Measurements from ENCODE around the gene LYG2. TPM values are rescaled to one million over a fixed set of nuclear protein-coding genes. Genes with fewer than 3 reads are reported as not detected.
A peak's percentile ranks its signal among the peaks of the same experiment; 100 is the strongest.
"Not testable (repeated sequence)": the region's sequence is repeated elsewhere in the genome, so short reads cannot be mapped to it uniquely, and the experiment has no call there.

Gene LYG2
- polyA plus RNA-seq, 1 donor (not counting 4 experiments of a cell fraction or from before 2014, with no cell fraction given) = 0.14 TPM

DNA sequence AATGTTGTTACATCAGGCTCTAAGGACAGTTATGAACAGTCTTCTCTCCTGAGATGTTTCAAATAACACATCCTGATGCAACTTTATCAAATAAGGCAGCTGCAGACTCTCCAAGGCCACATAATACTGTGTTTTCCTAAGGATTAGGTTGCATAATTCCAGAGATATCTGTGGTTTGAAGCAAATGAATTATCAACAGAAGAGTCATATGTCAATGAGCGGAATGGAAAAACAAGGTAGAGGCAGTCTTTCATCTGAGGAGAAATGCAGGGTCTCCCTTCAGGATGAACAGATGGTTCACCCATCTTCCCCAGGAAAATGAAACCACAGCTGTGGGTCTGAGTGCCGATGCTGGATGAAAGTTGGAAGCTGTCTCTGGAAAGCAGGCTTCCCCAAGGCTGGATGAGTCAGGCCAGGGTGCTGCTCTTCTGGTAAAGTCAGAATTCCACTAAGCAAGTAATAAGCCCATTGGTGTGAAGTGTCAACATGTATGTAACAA is 23.4 kb upstream of the LYG2 start:
- no peaks in the 10 kb centered on the region for H3K36me3 ChIP-seq (ENCODE audit: control insufficient read depth in 2 of 2, extremely low read depth in 1 of 2, insufficient read depth in 2 of 2, low read length in 2 of 2)
- H3K27ac ChIP-seq (ENCODE audit: control insufficient read depth, insufficient read depth, low read length) = no peak overlapping the region
- no peaks in the 10 kb centered on the region for H4K20me1 ChIP-seq (ENCODE audit: control insufficient read depth, extremely low read depth, insufficient read depth, low read length)
- H3K4me2 ChIP-seq (ENCODE audit: control insufficient read depth, extremely low read depth, insufficient read depth, low read depth, low read length) = peak overlapping the region; percentile 14
- peaks cover 8% of the 10 kb centered on the region for H3K4me1 ChIP-seq (ENCODE audit: control insufficient read depth, extremely low read depth, insufficient read depth, low read length)
- H2AFZ ChIP-seq (ENCODE audit: control insufficient read depth, low read length) = no peak overlapping the region
- DNase-seq (ENCODE audit: low read depth, low spot score) = no peak
- H3K9me3 ChIP-seq (ENCODE audit: control insufficient read depth, low read depth, low read length) = no peaks in the 10 kb centered on the region
- H3K9ac ChIP-seq (ENCODE audit: control insufficient read depth, extremely low read depth, insufficient read depth, low read length) = no peak overlapping the region
- TF ChIP-seq EZH2 (IDR thresholded peaks at IDR 0.05; ENCODE audit: low read length) = no peak
- TF ChIP-seq, protein P1, sequence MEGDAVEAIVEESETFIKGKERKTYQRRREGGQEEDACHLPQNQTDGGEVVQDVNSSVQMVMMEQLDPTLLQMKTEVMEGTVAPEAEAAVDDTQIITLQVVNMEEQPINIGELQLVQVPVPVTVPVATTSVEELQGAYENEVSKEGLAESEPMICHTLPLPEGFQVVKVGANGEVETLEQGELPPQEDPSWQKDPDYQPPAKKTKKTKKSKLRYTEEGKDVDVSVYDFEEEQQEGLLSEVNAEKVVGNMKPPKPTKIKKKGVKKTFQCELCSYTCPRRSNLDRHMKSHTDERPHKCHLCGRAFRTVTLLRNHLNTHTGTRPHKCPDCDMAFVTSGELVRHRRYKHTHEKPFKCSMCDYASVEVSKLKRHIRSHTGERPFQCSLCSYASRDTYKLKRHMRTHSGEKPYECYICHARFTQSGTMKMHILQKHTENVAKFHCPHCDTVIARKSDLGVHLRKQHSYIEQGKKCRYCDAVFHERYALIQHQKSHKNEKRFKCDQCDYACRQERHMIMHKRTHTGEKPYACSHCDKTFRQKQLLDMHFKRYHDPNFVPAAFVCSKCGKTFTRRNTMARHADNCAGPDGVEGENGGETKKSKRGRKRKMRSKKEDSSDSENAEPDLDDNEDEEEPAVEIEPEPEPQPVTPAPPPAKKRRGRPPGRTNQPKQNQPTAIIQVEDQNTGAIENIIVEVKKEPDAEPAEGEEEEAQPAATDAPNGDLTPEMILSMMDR (optimal IDR thresholded peaks at IDR 0.05 in 1 of 3, IDR thresholded peaks at IDR 0.05 in 1 of 3, conservative IDR thresholded peaks at IDR 0.05 in 1 of 3; ENCODE audit: extremely low read depth in 1 of 3, insufficient read depth in 2 of 3, low read length in 3 of 3) = no peak
- H3K4me3 ChIP-seq (ENCODE audit: control insufficient read depth in 2 of 3, extremely low read depth in 1 of 3, insufficient read depth in 2 of 3, low read depth in 1 of 3, low read length in 3 of 3) = no peak overlapping the region
- H3K9me1 ChIP-seq (ENCODE audit: control insufficient read depth, extremely low read depth, insufficient read depth, low read length) = no peaks in the 10 kb centered on the region
- no peaks in the 10 kb centered on the region for H3K79me2 ChIP-seq (ENCODE audit: control insufficient read depth, insufficient read depth, low read length)
- peak; percentile 44 for FAIRE-seq
- no peaks in the 10 kb centered on the region for H3K27me3 ChIP-seq (ENCODE audit: control insufficient read depth, extremely low read depth, insufficient read depth, low read length)
- dilution Hi-C loops (cut with MboI; ENCODE audit: extremely low pct_ligation_motif_present, low sequenced_read_pairs) = no loop called here

DNA sequence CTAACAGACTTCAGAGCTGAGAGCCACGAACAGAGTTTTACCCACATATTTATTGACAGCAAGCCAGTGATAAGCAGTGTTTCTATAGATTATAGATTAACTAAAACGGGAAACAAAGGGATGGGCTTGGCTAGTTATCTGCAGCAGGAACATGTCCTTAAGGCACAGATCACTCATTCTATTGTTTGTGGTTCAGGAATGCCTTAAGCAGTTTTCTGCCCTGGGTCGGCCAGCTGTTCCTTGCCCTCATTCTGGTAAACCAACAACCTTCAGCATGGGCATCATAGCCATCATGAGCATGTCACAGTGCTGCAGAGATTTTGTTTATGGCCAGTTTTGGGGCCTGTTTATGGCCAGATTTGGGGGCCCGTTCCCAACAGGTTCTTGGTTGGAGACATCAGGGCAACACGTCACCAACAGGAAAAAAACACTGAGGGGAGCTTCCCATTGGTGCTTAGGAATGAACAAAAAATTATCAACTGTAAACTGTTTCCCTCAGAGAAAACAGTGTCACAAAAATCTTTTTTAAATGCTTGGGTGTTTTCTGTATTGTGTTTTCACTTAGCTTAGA is 22.8 kb upstream of the LYG2 start:
- H3K4me1 ChIP-seq (ENCODE audit: control insufficient read depth, extremely low read depth, insufficient read depth, low read length); H3K27me3 ChIP-seq (ENCODE audit: control insufficient read depth, extremely low read depth, insufficient read depth, low read length); H3K9me1 ChIP-seq (ENCODE audit: control insufficient read depth, extremely low read depth, insufficient read depth, low read length); dilution Hi-C loops (cut with MboI; ENCODE audit: extremely low pct_ligation_motif_present, low sequenced_read_pairs); DNase-seq (ENCODE audit: low read depth, low spot score); H3K36me3 ChIP-seq (ENCODE audit: control insufficient read depth in 2 of 2, extremely low read depth in 1 of 2, insufficient read depth in 2 of 2, low read length in 2 of 2); H2AFZ ChIP-seq (ENCODE audit: control insufficient read depth, low read length); FAIRE-seq; H3K27ac ChIP-seq (ENCODE audit: control insufficient read depth, insufficient read depth, low read length); H4K20me1 ChIP-seq (ENCODE audit: control insufficient read depth, extremely low read depth, insufficient read depth, low read length); H3K79me2 ChIP-seq (ENCODE audit: control insufficient read depth, insufficient read depth, low read length); H3K9me3 ChIP-seq (ENCODE audit: control insufficient read depth, low read depth, low read length); H3K4me3 ChIP-seq (ENCODE audit: control insufficient read depth in 2 of 3, extremely low read depth in 1 of 3, insufficient read depth in 2 of 3, low read depth in 1 of 3, low read length in 3 of 3); H3K9ac ChIP-seq (ENCODE audit: control insufficient read depth, extremely low read depth, insufficient read depth, low read length): not testable (repeated sequence)
- H3K4me2 ChIP-seq (ENCODE audit: control insufficient read depth, extremely low read depth, insufficient read depth, low read depth, low read length) = peak overlapping the region; percentile 14

DNA sequence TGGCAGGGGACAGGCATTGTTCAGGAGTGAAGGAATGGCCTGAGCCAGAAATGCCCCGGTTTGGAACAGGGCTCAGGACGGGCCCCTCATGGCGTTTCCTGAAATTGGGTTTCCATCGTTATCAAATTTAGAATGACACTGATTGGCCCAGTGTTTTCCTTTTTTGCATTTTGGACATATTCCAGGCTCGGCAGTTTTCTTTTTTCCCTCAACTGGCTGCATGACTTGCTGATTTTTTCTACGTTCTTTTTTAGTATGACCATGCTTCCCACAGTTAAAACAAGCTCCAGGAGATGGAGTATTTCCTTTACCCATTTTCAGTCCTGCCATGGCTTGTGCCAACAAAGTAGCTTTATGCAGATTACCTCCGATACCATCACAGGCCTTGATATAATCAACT is 20.4 kb upstream of the LYG2 start:
- no peak for DNase-seq (ENCODE audit: low read depth, low spot score)
- Histone ChIP-seq H3K79me2 (ENCODE audit: control insufficient read depth, insufficient read depth, low read length) (no peaks in the 10 kb centered on the region), H2AFZ (ENCODE audit: control insufficient read depth, low read length) (no peak overlapping the region), H3K4me3 (ENCODE audit: control insufficient read depth in 2 of 3, extremely low read depth in 1 of 3, insufficient read depth in 2 of 3, low read depth in 1 of 3, low read length in 3 of 3) (no peak overlapping the region), H3K4me2 (ENCODE audit: control insufficient read depth, extremely low read depth, insufficient read depth, low read depth, low read length) (no peak overlapping the region), H3K36me3 (ENCODE audit: control insufficient read depth in 2 of 2, extremely low read depth in 1 of 2, insufficient read depth in 2 of 2, low read length in 2 of 2) (no peaks in the 10 kb centered on the region), H3K9ac (ENCODE audit: control insufficient read depth, extremely low read depth, insufficient read depth, low read length) (no peak overlapping the region), H4K20me1 (ENCODE audit: control insufficient read depth, extremely low read depth, insufficient read depth, low read length) (no peaks in the 10 kb centered on the region), H3K27ac (ENCODE audit: control insufficient read depth, insufficient read depth, low read length) (no peak overlapping the region), H3K9me1 (ENCODE audit: control insufficient read depth, extremely low read depth, insufficient read depth, low read length) (no peaks in the 10 kb centered on the region), H3K27me3 (ENCODE audit: control insufficient read depth, extremely low read depth, insufficient read depth, low read length) (no peaks in the 10 kb centered on the region), H3K4me1 (ENCODE audit: control insufficient read depth, extremely low read depth, insufficient read depth, low read length) (peaks cover 8% of the 10 kb centered on the region), H3K9me3 (ENCODE audit: control insufficient read depth, low read depth, low read length) (peaks cover 2% of the 10 kb centered on the region)
- no peak for FAIRE-seq
- TF ChIP-seq, protein P1 (optimal IDR thresholded peaks at IDR 0.05 in 1 of 3, IDR thresholded peaks at IDR 0.05 in 1 of 3, conservative IDR thresholded peaks at IDR 0.05 in 1 of 3; ENCODE audit: extremely low read depth in 1 of 3, insufficient read depth in 2 of 3, low read length in 3 of 3) = no peak
- dilution Hi-C loops (cut with MboI; ENCODE audit: extremely low pct_ligation_motif_present, low sequenced_read_pairs) = no loop called here

Data from keratinocyte (primary cell).